ENCODE results near the gene RIMBP2.

DNA sequence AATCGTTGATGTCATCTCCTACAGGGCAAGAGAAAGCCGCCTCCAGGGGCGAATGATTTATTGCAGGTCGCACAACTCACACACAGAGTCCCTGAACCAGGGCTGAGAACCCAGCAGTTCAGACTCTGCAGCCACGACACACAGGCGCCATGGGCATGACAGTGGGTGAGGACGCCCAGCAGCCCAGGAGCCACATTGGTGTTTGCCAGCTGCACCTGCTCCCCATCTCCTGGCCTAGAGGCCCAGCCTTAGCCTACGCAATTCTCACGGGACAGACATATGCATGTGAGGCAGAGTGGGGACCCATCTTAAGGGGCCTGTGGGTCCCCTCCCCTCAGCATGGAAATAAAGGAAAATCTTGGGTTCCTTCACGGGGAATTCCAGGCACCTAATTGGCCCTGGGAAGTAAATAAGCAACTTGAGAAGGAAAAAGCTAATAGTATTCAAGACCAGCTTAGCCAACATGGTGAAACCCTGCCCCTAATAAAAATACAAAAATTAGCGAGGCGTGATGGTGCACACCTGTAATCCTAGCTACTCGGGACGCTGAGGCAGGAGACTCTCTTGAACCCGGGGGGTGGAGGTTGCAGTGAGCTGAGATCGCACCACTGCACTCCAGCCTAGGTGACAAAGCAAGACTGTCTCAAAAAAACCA is 69.3 kb downstream of the RIMBP2 start:
- no peak for TF ChIP-seq EZH2 (IDR thresholded peaks at IDR 0.05; ENCODE audit: borderline replicate concordance, low read length)
- TF ChIP-seq, protein P1, sequence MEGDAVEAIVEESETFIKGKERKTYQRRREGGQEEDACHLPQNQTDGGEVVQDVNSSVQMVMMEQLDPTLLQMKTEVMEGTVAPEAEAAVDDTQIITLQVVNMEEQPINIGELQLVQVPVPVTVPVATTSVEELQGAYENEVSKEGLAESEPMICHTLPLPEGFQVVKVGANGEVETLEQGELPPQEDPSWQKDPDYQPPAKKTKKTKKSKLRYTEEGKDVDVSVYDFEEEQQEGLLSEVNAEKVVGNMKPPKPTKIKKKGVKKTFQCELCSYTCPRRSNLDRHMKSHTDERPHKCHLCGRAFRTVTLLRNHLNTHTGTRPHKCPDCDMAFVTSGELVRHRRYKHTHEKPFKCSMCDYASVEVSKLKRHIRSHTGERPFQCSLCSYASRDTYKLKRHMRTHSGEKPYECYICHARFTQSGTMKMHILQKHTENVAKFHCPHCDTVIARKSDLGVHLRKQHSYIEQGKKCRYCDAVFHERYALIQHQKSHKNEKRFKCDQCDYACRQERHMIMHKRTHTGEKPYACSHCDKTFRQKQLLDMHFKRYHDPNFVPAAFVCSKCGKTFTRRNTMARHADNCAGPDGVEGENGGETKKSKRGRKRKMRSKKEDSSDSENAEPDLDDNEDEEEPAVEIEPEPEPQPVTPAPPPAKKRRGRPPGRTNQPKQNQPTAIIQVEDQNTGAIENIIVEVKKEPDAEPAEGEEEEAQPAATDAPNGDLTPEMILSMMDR (conservative IDR thresholded peaks at IDR 0.05 in 1 of 2, IDR thresholded peaks at IDR 0.05 in 1 of 2; ENCODE audit: extremely low read depth in 1 of 2, insufficient read depth in 1 of 2, low read depth in 1 of 2, low read length in 2 of 2), result no peak
